Activated naive CD8-positive, alpha-beta T cell treated with anti-CD3 and anti-CD28 coated beads for 36 hours (primary cell): ENCODE measurements around the gene TLR5. TPM values are rescaled to one million over a fixed set of nuclear protein-coding genes. Genes with fewer than 3 reads are reported as not detected.

Source experiments
- DNase-seq: peaks from one replicate; pipeline ENCODE4 v3.0.0; 2021
- H3K27ac Mint-ChIP-seq: one replicate; pipeline ENCODE4 v1.8.0; 2022; ENCODE audit warnings: mild to moderate bottlenecking, moderate library complexity, mixed read lengths
- H3K27me3 Mint-ChIP-seq: one replicate; pipeline ENCODE4 v1.8.0; 2022; ENCODE audit warnings: mild to moderate bottlenecking, mixed read lengths
- H3K36me3 Mint-ChIP-seq: one replicate; pipeline ENCODE4 v1.8.0; 2021; ENCODE audit warnings: mild to moderate bottlenecking, mixed read lengths
- H3K4me1 Mint-ChIP-seq: one replicate; pipeline ENCODE4 v1.8.0; 2021; ENCODE audit warnings: mixed read lengths
- H3K4me3 Mint-ChIP-seq: one replicate; pipeline ENCODE4 v1.8.0; 2022; ENCODE audit warnings: mild to moderate bottlenecking, moderate library complexity, mixed read lengths
- H3K9me3 Mint-ChIP-seq: one replicate; pipeline ENCODE4 v1.8.0; 2022; ENCODE audit warnings: mixed read lengths
- total RNA-seq, 2 experiments: library from RNA; stranded (reverse); gene quantifications; one replicate each; pipeline ENCODE4 v1.2.3, GENCODE V29; 2021

TLR5 gene
- total RNA-seq, 2 experiments from 2014 or later, result 0.19 to 0.38 TPM

DNA sequence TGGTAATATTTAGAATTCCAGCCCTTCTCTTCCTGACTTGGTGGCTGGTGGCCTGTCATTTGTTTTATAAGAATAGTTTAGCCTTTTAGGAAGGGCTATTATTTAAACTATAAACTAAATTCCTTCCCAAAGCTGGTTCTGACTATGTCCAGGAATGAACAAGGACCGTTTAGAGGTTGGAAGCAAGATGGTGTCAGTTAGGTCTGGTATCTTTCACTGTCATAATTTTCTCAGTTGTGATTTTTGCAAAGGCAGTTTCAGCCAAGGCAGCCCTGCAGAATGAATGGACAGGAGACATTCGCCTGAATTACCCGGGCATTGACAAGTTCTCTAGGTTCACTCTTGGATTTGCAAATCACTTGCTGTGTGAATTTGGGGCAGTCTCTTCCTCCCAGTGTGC lies 67.2 kb downstream of the TLR5 start:
- Mint-ChIP-seq H3K27ac (no peak overlapping the region), H3K4me3 (no peak overlapping the region), H3K27me3 (peaks cover 3% of the 10 kb centered on the region), H3K9me3 (no peaks in the 10 kb centered on the region), H3K36me3 (no peaks in the 10 kb centered on the region), H3K4me1 (no peaks in the 10 kb centered on the region)
- DNase-seq, result no peak

DNA sequence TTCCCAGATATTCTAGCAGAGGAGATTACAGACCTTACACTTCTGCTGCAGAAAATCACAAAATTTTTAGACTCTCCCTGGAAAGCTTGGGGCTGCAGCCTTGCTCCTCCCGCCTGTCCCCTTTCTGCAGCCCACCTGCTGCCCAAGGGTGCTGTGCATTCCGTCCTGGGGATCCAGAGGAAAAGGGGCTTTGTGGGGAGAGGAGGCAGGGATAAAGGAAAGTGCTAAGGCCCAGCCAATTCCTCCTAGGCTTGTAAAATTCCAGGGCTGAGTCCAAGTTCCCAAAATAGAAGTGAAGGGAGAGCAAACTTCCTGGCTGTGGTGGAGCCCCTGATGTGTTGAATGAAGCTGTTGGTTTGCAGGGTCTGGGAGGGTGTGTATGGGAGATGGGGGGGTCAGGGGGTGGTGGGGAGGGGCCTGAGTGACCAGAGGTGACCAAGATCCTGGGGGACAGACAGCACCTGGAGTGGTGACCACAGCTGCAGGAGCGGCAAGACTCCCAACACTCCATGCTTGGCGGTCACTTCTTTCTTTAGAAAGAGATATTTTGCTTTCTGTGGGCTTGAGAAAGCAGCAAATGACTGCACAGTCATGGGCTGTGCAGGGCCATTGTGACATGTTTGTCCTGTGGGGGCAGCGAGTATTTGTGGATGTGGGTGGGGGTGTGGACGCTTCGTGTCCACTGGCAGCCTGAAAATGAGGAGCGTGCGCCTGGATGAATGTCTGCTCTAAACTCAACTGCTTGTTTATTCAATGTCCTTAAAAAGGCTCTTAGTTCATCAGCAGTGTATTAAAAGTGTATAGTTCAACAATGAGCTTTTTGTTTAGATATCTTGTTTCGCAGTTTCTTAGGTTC lies 68.4 kb downstream of the TLR5 start:
- H3K4me3 Mint-ChIP-seq, result no peak overlapping the region
- H3K27me3 Mint-ChIP-seq, result peaks cover 3% of the 10 kb centered on the region
- no peaks in the 10 kb centered on the region for H3K9me3 Mint-ChIP-seq
- no peak for DNase-seq
- no peaks in the 10 kb centered on the region for H3K36me3 Mint-ChIP-seq
- no peak overlapping the region for H3K27ac Mint-ChIP-seq
- H3K4me1 Mint-ChIP-seq, result no peaks in the 10 kb centered on the region

DNA sequence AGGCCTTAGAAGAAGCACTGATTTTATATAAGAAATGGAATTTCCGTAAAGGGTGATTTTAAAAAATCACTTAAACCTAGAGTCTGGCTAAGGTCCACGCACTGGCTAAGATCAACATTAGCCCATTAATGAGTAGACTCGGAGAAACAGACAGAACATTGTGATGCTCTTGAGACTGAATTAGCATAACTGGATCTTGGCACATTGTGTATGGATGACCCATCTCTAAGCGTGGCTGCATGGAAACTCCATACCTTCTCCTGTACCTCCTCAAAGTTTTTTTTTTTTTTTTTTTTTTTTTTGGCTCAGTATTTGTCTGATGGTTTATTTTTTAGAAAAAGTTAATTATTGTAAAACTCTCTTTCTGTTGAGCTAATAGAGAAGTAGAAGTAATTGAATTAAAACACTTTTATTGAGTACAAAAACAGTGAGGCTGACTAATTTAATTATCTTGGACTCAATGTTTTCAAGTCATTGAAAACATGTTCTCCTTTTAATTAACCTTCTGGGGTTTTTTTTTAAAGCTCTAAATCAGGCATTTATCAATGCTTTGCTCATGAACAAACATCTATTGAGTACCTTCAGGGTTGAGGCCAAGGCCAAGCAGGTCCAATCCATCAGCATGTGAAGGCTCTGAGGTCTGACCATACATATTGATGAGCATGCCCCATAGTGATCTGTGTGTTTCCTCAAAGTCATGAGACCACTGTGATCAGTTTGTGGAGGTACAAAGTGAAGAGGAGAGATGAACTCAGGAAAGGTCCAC lies 74.0 kb downstream of the TLR5 start:
- H3K36me3 Mint-ChIP-seq, result no peaks in the 10 kb centered on the region
- H3K4me1 Mint-ChIP-seq, result no peaks in the 10 kb centered on the region
- DNase-seq, result no peak
- H3K4me3 Mint-ChIP-seq, result no peak overlapping the region
- no peaks in the 10 kb centered on the region for H3K9me3 Mint-ChIP-seq
- peaks cover 3% of the 10 kb centered on the region for H3K27me3 Mint-ChIP-seq
- no peak overlapping the region for H3K27ac Mint-ChIP-seq

DNA sequence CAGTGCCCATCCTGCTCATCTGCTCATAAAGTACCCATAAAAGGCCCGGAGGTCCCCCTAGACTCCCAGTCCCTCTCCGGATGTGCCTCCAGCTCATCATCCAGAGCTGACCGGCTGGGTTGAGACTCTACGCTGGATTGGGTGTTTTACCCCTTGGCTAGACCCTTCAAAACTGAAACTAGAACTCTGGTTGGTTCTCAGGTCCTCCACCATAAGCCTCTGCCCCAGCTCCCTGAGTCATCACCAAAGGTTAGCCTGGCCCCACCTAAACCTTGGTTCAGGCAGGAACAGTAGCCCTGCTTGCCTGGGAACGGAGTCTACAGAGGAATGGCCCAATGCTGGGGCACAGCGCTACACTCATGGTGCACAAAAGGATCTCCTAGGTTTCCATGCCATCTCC lies 75.1 kb downstream of the TLR5 start:
- Mint-ChIP-seq H3K27me3 (no peaks in the 10 kb centered on the region), H3K4me1 (no peaks in the 10 kb centered on the region), H3K4me3 (no peak overlapping the region), H3K36me3 (no peaks in the 10 kb centered on the region), H3K9me3 (no peaks in the 10 kb centered on the region), H3K27ac (no peak overlapping the region)
- DNase-seq, result no peak

DNA sequence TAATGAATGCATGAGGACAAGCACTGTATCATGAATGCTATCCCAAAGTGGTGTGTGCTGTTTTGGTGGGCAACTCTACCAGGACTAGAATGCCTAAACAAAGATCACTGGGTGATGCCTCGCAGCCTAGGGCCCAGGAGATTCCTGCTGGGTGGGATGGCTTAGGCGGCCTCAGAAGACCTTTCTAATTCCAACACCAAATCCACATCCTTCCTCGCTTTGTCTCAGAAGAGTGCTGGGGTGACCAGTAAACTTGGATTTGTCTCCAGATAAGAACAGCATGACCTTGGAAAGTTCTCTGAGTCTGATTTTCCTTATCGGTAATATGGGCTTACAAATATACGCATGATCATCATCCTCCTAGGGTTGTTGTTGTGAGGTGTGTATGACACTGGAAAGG lies 76.6 kb downstream of the TLR5 start:
- Mint-ChIP-seq H3K36me3 (no peaks in the 10 kb centered on the region), H3K4me1 (no peaks in the 10 kb centered on the region), H3K27me3 (no peaks in the 10 kb centered on the region), H3K27ac (no peak overlapping the region), H3K9me3 (no peaks in the 10 kb centered on the region), H3K4me3 (no peak overlapping the region)
- DNase-seq, result no peak

DNA sequence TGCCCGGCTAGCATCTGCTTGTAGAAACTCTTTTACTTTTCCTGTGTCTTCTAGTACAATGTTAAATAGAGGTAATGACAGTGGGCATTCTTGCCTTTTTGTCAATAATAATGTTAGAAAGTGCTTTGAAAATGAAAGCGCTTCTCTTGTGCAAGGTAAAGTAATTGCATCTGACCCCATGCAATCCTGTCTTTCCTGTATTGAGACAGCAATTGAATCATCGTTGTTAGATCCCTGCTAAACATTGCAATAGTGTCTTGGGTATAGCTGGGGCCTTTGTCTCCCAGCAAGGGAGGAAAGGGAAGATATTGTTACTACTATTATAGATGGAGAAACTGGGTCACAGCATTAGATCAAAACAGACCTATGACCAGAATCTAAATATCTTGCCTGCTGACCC lies 80.9 kb downstream of the TLR5 start:
- Mint-ChIP-seq H3K9me3 (no peaks in the 10 kb centered on the region), H3K4me3 (no peak overlapping the region), H3K27ac (no peak overlapping the region), H3K27me3 (peaks cover 6% of the 10 kb centered on the region), H3K4me1 (no peaks in the 10 kb centered on the region), H3K36me3 (no peaks in the 10 kb centered on the region)
- DNase-seq, result no peak

DNA sequence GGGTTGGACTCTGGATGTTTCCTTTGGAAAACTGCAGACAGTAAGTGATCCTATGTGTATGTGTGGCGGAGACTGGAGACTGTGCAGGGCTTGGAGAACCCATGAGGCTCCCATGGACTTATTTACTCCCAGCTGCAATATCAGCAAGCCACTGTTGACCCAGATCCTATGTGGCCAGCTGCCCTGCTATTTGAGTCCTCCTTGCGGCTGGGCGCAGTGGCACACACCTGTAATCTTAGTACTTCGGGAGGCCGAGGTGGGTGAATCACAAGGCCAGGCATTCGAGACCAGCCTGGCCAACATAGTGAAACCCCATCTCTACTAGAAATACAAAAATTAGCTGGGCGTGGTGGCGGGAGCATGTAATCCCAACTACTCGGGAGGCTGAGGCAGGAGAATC lies 83.5 kb downstream of the TLR5 start:
- H3K27me3 Mint-ChIP-seq, result peaks cover 6% of the 10 kb centered on the region

More for the DNA sequence above, 83.5 kb downstream of the TLR5 start:
- Mint-ChIP-seq H3K36me3 (no peaks in the 10 kb centered on the region), H3K27ac (no peak overlapping the region), H3K9me3 (no peaks in the 10 kb centered on the region), H3K4me3 (no peak overlapping the region), H3K4me1 (no peaks in the 10 kb centered on the region)
- no peak for DNase-seq

Other genes starting within 250 kb of the TLR5 start
- gene SUSD4, start 220.9 kb upstream of the TLR5 start, total RNA-seq, result under 1 TPM; 0.22 to 0.33 TPM